PC-9 (cell line): ENCODE results near the gene ZNF438. TPM values are rescaled to one million over a fixed set of nuclear protein-coding genes. Genes with fewer than 3 reads are reported as not detected.

Experiments used
- BruUV-seq: library from RNA; stranded (reverse); fragments of 400-500 nt; replicated peaks from 2 replicates; lab custom pipeline; 2021; lab: Mats Ljungman, UMichigan
- CTCF ChIA-PET: fragments of 300-600 bp; sonication (Branson Sonifier 250); formaldehyde crosslinking; loops from one replicate; lab custom pipeline; 2022; ENCODE audit warnings: antibody characterized with exemption; lab: Charles Lee
- POLR2A ChIA-PET: fragments of 300-600 bp; sonication (Branson Sonifier 250); formaldehyde crosslinking; loops from one replicate; lab custom pipeline; 2022; ENCODE audit warnings: antibody characterized with exemption; ENCODE audit not compliant: unreplicated experiment; lab: Charles Lee
- DNase-seq, 2 experiments: peaks; one replicate each; pipeline versions ENCODE4 v3.0.0 to v3.0.0-alpha.2; 2015 to 2022; ENCODE audit warnings: mixed read lengths in 1 of 2
- H2AFZ ChIP-seq: fragments of 200-600 bp; sonication (generic); 2 replicates; pipeline ENCODE4 v1.8.1; 2017; ENCODE audit warnings: antibody characterized with exemption
- H3F3A ChIP-seq: fragments of 200-600 bp; sonication (generic); 2 replicates; pipeline ENCODE4 v1.8.1; 2017; ENCODE audit warnings: antibody characterized with exemption, mild to moderate bottlenecking, low read depth; ENCODE audit not compliant: insufficient read depth
- H3K27ac ChIP-seq: fragments of 200-600 bp; sonication (generic); 2 replicates; pipeline ENCODE4 v1.6.1; 2016; ENCODE audit warnings: mixed run types
- H3K27me3 ChIP-seq: fragments of 200-600 bp; sonication (generic); 2 replicates; pipeline ENCODE4 v1.6.1; 2016; ENCODE audit warnings: low read depth, mixed run types; ENCODE audit not compliant: insufficient read depth
- H3K36me3 ChIP-seq: fragments of 200-600 bp; sonication (generic); 2 replicates; pipeline ENCODE4 v1.6.1; 2016; ENCODE audit warnings: low read depth, mixed run types
- H3K4me1 ChIP-seq: fragments of 200-600 bp; sonication (generic); replicated peaks from 2 replicates; pipeline ENCODE4 v1.6.1; 2016; ENCODE audit warnings: mixed run types; ENCODE audit not compliant: insufficient read depth
- H3K4me2 ChIP-seq: fragments of 200-600 bp; sonication (generic); 2 replicates; pipeline ENCODE4 v1.6.1; 2017; ENCODE audit warnings: mixed run types
- H3K4me3 ChIP-seq: fragments of 200-600 bp; sonication (generic); 2 replicates; pipeline ENCODE4 v1.6.1; 2016; ENCODE audit warnings: mixed run types
- H3K79me2 ChIP-seq: fragments of 200-600 bp; sonication (generic); 2 replicates; pipeline ENCODE4 v1.6.1; 2017; ENCODE audit warnings: low read depth, mixed run types
- H3K9me2 ChIP-seq: fragments of 200-600 bp; sonication (generic); 2 replicates; pipeline ENCODE4 v1.8.1; 2017; ENCODE audit warnings: mild to moderate bottlenecking; ENCODE audit not compliant: insufficient read depth
- H3K9me3 ChIP-seq: fragments of 200-600 bp; sonication (generic); 2 replicates; pipeline ENCODE4 v1.8.1; 2016; ENCODE audit warnings: low read depth; ENCODE audit not compliant: insufficient read depth
- H4K20me1 ChIP-seq: fragments of 200-600 bp; sonication (generic); 2 replicates; pipeline ENCODE4 v1.8.1; 2017; ENCODE audit not compliant: insufficient read depth
- EZH2 ChIP-seq: fragments of 200-600 bp; sonication (generic); IDR thresholded peaks from 2 replicates; pipeline ENCODE4 v1.8.0; 2017; ENCODE audit warnings: antibody characterized with exemption, low read depth
- intact Hi-C: fragments of 100-400 bp; cut with micrococcal nuclease; formaldehyde crosslinking; loops from one replicate; pipeline ENCODE4 v1.10.0; 2022; ENCODE audit not compliant: unreplicated experiment
- total RNA-seq: library from RNA; stranded (reverse); gene quantifications from 2 replicates; pipeline ENCODE4 v1.2.3, GENCODE V29; 2021
- TF ChIP-seq, protein P1 (sequence below): fragments of 200-600 bp; sonication (generic); conservative IDR thresholded peaks from 2 replicates; pipeline ENCODE4 v1.6.1; 2017; ENCODE audit warnings: mixed run types, antibody characterized with exemption, mild to moderate bottlenecking, moderate library complexity

Gene ZNF438
- total RNA-seq, 1 experiment from 2014 or later, result 4.7 TPM

DNA sequence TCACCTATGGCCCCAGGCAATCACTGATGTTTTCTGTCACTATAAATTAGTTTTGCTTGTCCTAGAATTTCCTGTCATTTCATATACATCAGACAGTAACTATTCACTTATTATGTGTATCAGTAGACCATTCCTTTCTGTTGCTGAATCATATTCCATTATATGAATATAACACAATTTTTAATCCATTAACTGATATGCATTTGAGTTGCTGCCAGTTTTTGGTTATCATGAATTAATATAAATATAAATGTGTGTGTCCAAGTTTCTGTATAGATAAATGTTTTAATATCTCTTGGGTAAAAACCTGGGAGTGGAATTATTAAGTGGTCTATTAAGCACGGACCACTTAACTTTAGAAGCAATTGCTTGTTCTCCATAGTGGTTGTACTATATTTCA lies 143.8 kb downstream of the ZNF438 start:
- no peak overlapping the region for H3K4me2 ChIP-seq
- no peak overlapping the region for H3K27ac ChIP-seq
- H3K4me3 ChIP-seq, result no peak overlapping the region
- intact Hi-C loops, result no loop called here
- CTCF ChIA-PET, result no interaction called here
- H3K79me2 ChIP-seq, result no peaks in the 10 kb centered on the region
- no peak overlapping the region for H2AFZ ChIP-seq
- no peaks in the 10 kb centered on the region for H3K4me1 ChIP-seq
- no peaks in the 10 kb centered on the region for H3F3A ChIP-seq
- no peaks in the 10 kb centered on the region for H3K27me3 ChIP-seq
- no peak for DNase-seq
- H3K9me3 ChIP-seq, result no peaks in the 10 kb centered on the region
- no peaks in the 10 kb centered on the region for H4K20me1 ChIP-seq
- no peaks in the 10 kb centered on the region for H3K9me2 ChIP-seq
- no peak for TF ChIP-seq EZH2
- TF ChIP-seq, protein P1, sequence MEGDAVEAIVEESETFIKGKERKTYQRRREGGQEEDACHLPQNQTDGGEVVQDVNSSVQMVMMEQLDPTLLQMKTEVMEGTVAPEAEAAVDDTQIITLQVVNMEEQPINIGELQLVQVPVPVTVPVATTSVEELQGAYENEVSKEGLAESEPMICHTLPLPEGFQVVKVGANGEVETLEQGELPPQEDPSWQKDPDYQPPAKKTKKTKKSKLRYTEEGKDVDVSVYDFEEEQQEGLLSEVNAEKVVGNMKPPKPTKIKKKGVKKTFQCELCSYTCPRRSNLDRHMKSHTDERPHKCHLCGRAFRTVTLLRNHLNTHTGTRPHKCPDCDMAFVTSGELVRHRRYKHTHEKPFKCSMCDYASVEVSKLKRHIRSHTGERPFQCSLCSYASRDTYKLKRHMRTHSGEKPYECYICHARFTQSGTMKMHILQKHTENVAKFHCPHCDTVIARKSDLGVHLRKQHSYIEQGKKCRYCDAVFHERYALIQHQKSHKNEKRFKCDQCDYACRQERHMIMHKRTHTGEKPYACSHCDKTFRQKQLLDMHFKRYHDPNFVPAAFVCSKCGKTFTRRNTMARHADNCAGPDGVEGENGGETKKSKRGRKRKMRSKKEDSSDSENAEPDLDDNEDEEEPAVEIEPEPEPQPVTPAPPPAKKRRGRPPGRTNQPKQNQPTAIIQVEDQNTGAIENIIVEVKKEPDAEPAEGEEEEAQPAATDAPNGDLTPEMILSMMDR, result no peak
- no TSS peak for BruUV-seq
- POLR2A ChIA-PET, result no interaction called here
- H3K36me3 ChIP-seq, result no peaks in the 10 kb centered on the region

DNA sequence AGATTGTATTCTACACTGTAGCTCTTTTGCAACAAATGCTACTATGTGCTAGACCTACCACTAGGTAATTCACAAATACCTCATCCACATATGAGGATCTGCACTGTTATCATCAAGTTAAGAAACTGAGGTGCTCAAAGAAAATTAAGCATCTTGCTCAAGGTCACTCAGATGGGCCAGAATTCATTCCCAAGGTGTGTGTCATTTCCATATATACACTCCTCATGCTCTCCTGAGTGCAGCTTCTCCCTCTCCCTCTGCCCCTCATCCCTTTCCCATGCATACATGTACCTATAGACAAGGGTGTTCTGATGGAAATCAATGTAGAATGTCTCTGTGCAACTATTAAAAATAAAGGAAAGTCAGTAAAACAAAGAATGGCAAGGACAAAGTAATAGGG lies 146.2 kb downstream of the ZNF438 start:
- H3K27me3 ChIP-seq, result no peaks in the 10 kb centered on the region
- H3K9me3 ChIP-seq, result no peaks in the 10 kb centered on the region
- ChIA-PET CTCF (no interaction called here), POLR2A (no interaction called here)
- no peaks in the 10 kb centered on the region for H3K36me3 ChIP-seq
- H3K4me2 ChIP-seq, result no peak overlapping the region
- TF ChIP-seq EZH2, result no peak
- TF ChIP-seq, protein P1, result no peak
- no peaks in the 10 kb centered on the region for H3F3A ChIP-seq
- no peak overlapping the region for H3K4me3 ChIP-seq
- no TSS peak for BruUV-seq
- intact Hi-C loops, result no loop called here
- no peak for DNase-seq
- H3K79me2 ChIP-seq, result no peaks in the 10 kb centered on the region
- no peaks in the 10 kb centered on the region for H3K9me2 ChIP-seq
- H3K4me1 ChIP-seq, result no peaks in the 10 kb centered on the region
- H3K27ac ChIP-seq, result no peak overlapping the region
- H2AFZ ChIP-seq, result no peak overlapping the region
- H4K20me1 ChIP-seq, result no peaks in the 10 kb centered on the region

DNA sequence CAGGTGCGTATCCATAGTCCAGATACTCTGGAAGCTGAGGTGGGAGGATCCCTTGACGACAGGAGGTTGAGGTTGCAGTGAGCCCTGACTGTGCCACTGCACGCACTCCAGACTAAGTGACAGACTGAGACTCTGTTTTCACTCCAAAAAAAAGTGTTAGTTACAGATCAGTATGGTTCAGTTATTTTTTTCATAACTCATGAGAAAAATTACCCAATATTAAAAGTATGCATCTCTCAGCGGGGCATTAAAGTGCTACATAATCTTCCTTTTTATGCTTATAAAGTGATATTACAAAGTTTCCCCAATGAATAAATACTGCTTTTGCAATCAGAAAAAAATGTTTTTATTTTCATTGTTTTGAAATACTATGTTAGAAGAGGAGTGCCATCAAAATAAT lies 147.9 kb downstream of the ZNF438 start:
- H3K9me2 ChIP-seq, result no peaks in the 10 kb centered on the region
- H3K4me3 ChIP-seq, result no peak overlapping the region
- intact Hi-C loops, result no loop called here
- CTCF ChIA-PET, result no interaction called here
- no TSS peak for BruUV-seq
- TF ChIP-seq EZH2, result no peak
- TF ChIP-seq, protein P1, result no peak
- H3K9me3 ChIP-seq, result no peaks in the 10 kb centered on the region
- H2AFZ ChIP-seq, result no peak overlapping the region
- H3K4me2 ChIP-seq, result no peak overlapping the region
- no peaks in the 10 kb centered on the region for H3K4me1 ChIP-seq
- no peaks in the 10 kb centered on the region for H3K27me3 ChIP-seq
- H3F3A ChIP-seq, result no peaks in the 10 kb centered on the region
- H3K27ac ChIP-seq, result no peak overlapping the region
- no peaks in the 10 kb centered on the region for H4K20me1 ChIP-seq
- H3K79me2 ChIP-seq, result no peaks in the 10 kb centered on the region
- H3K36me3 ChIP-seq, result no peaks in the 10 kb centered on the region
- POLR2A ChIA-PET, result no interaction called here
- no peak for DNase-seq
